Neuronal stem cell (in vitro differentiated cells): Measurements from ENCODE around the gene MTF1.

ENCODE experiments used
- DNase-seq: peaks from one replicate; pipeline ENCODE4 v3.0.0-alpha.2; 2013; ENCODE audit warnings: low spot score
- H2AFZ ChIP-seq: one replicate; pipeline ENCODE4 v1.6.1; 2013; ENCODE audit warnings: mild to moderate bottlenecking, low read length, inconsistent platforms
- H2AK5ac ChIP-seq: 2 replicates; pipeline ENCODE4 v1.6.1; 2013; ENCODE audit warnings: low read depth, mild to moderate bottlenecking, inconsistent platforms, low read length, moderate library complexity, mixed read lengths
- H2BK120ac ChIP-seq: 2 replicates; pipeline ENCODE4 v1.6.1; 2013; ENCODE audit warnings: low read depth, mild to moderate bottlenecking, inconsistent platforms, low read length, moderate library complexity, mixed read lengths
- H2BK12ac ChIP-seq: one replicate; pipeline ENCODE4 v1.6.1; 2013; ENCODE audit warnings: low read length, inconsistent platforms
- H2BK15ac ChIP-seq: 2 replicates; pipeline ENCODE4 v1.6.1; 2013; ENCODE audit warnings: mild to moderate bottlenecking, low read length, inconsistent platforms, mixed read lengths
- H2BK5ac ChIP-seq: one replicate; pipeline ENCODE4 v1.6.1; 2013; ENCODE audit warnings: inconsistent platforms, mild to moderate bottlenecking, low read length, moderate library complexity
- H3K14ac ChIP-seq: one replicate; pipeline ENCODE4 v1.6.1; 2013; ENCODE audit warnings: low read length, inconsistent platforms
- H3K18ac ChIP-seq: 2 replicates; pipeline ENCODE4 v1.6.1; 2013; ENCODE audit warnings: low read length, inconsistent platforms
- H3K23ac ChIP-seq: 2 replicates; pipeline ENCODE4 v1.6.1; 2013; ENCODE audit warnings: low read depth, mild to moderate bottlenecking, mixed read lengths, low read length, inconsistent platforms; ENCODE audit not compliant: poor library complexity
- H3K27ac ChIP-seq: replicated peaks from 3 replicates; pipeline ENCODE4 v1.5.1; 2013; ENCODE audit warnings: low read length, inconsistent platforms
- H3K27me3 ChIP-seq, 3 experiments: 2 replicates each; pipeline ENCODE4 v1.6.1; 2013; ENCODE audit warnings: low read length in 3 of 3, mild to moderate bottlenecking in 2 of 3, inconsistent platforms in 1 of 3, low read depth in 1 of 3, mixed read lengths in 1 of 3, moderate library complexity in 1 of 3; ENCODE audit not compliant: control insufficient read depth in 3 of 3, insufficient read depth in 3 of 3
- H3K36me3 ChIP-seq, 2 donors: replicated peaks in 1 of 2; 2 replicates each; pipeline ENCODE4 v1.6.1; 2013; ENCODE audit warnings: low read length in 2 of 2; ENCODE audit not compliant: control insufficient read depth in 2 of 2, insufficient read depth in 2 of 2
- H3K4ac ChIP-seq: 2 replicates; pipeline ENCODE4 v1.6.1; 2013; ENCODE audit warnings: inconsistent platforms, mild to moderate bottlenecking, low read length, moderate library complexity
- H3K4me1 ChIP-seq, 2 donors: 1 replicate in 1 of 2; 2 replicates in 1 of 2; pipeline ENCODE4 v1.6.1; 2013; ENCODE audit warnings: low read length in 2 of 2, low read depth in 1 of 2; ENCODE audit not compliant: control insufficient read depth in 2 of 2, insufficient read depth in 1 of 2
- H3K4me2 ChIP-seq: one replicate; pipeline ENCODE4 v1.6.1; 2013; ENCODE audit warnings: mild to moderate bottlenecking, low read length, inconsistent platforms; ENCODE audit not compliant: insufficient read depth, poor library complexity, severe bottlenecking
- H3K4me3 ChIP-seq, 2 donors: 2 replicates each; pipeline ENCODE4 v1.5.1; 2013; ENCODE audit warnings: low read length in 2 of 2, mild to moderate bottlenecking in 2 of 2, inconsistent platforms in 1 of 2, moderate library complexity in 1 of 2
- H3K79me1 ChIP-seq: one replicate; pipeline ENCODE4 v1.6.1; 2013; ENCODE audit warnings: low read depth, mild to moderate bottlenecking, inconsistent platforms, low read length, moderate library complexity
- H3K9ac ChIP-seq: one replicate; pipeline ENCODE4 v1.6.1; 2013; ENCODE audit warnings: mild to moderate bottlenecking, low read depth, low read length, inconsistent platforms; ENCODE audit not compliant: poor library complexity
- H3K9me3 ChIP-seq, 2 donors: replicated peaks in 1 of 2; 2 replicates each; pipeline versions ENCODE3 to v1.6.1; 2013; ENCODE audit warnings: low read length in 2 of 2, mild to moderate bottlenecking in 2 of 2, inconsistent platforms in 1 of 2, low read depth in 1 of 2, mixed read lengths in 1 of 2, moderate library complexity in 1 of 2; ENCODE audit not compliant: control insufficient read depth in 2 of 2, insufficient read depth in 1 of 2
- H4K8ac ChIP-seq: one replicate; pipeline ENCODE4 v1.6.1; 2013; ENCODE audit warnings: low read depth, mild to moderate bottlenecking, inconsistent platforms, low read length, moderate library complexity
- H4K91ac ChIP-seq: one replicate; pipeline ENCODE4 v1.6.1; 2013; ENCODE audit warnings: low read length, low read depth, mild to moderate bottlenecking, inconsistent platforms; ENCODE audit not compliant: poor library complexity
- WGBS, 2 donors: extraction: QIAGEN DNeasy Blood & Tissue Kit; methylation state at CpG; one replicate each; pipeline ENCODE4 v1.1.7; 2013; ENCODE audit warnings: missing lambda C conversion rate in 2 of 2, mixed read lengths in 1 of 2; ENCODE audit not compliant: insufficient read length in 2 of 2, insufficient replicate concordance in 1 of 2; ENCODE audit errors: extremely low coverage in 2 of 2; 5-methylcytosine and 5-hydroxymethylcytosine counted together

The MTF1 gene

GRCh38 chr1:37868466-37868865 is 9.1 kb upstream of the MTF1 start:
- H3K9ac ChIP-seq, result no peak overlapping the region
- no peak overlapping the region for H4K8ac ChIP-seq
- H3K23ac ChIP-seq, result no peak overlapping the region
- H4K91ac ChIP-seq, result no peak overlapping the region
- no peaks in the 10 kb centered on the region for H3K4me1 ChIP-seq
- H3K27ac ChIP-seq, result no peak overlapping the region
- H3K27me3 ChIP-seq, result no peaks in the 10 kb centered on the region
- H2BK5ac ChIP-seq, result no peak overlapping the region
- no CpG with 5 or more reads among the region's 2 CpGs for WGBS, 2 donors
- H2BK12ac ChIP-seq, result no peak overlapping the region
- H3K14ac ChIP-seq, result no peak overlapping the region
- H2AK5ac ChIP-seq, result no peak overlapping the region
- no peak overlapping the region for H2BK120ac ChIP-seq
- H3K4me3 ChIP-seq, result no peak overlapping the region
- peaks cover 17 to 75% of the 10 kb centered on the region in 2 donors for H3K36me3 ChIP-seq
- peaks cover 2% of the 10 kb centered on the region for H3K79me1 ChIP-seq
- H3K18ac ChIP-seq, result no peak overlapping the region
- no peak overlapping the region for H3K4ac ChIP-seq
- no peak overlapping the region for H2AFZ ChIP-seq
- H3K4me2 ChIP-seq, result no peak overlapping the region
- no peak for DNase-seq
- no peaks in the 10 kb centered on the region for H3K9me3 ChIP-seq
- no peak overlapping the region for H2BK15ac ChIP-seq

GRCh38 chr1:37867784-37868183 is 8.4 kb upstream of the MTF1 start:
- Histone ChIP-seq H3K4me2 (no peak overlapping the region), H3K79me1 (peaks cover 2% of the 10 kb centered on the region), H3K4ac (no peak overlapping the region), H3K18ac (no peak overlapping the region), H3K4me1 (no peaks in the 10 kb centered on the region), H3K9ac (no peak overlapping the region), H2AFZ (no peak overlapping the region), H3K23ac (no peak overlapping the region), H4K91ac (no peak overlapping the region), H3K27me3 (no peaks in the 10 kb centered on the region), H2BK120ac (no peak overlapping the region), H3K9me3 (no peaks in the 10 kb centered on the region), H3K14ac (no peak overlapping the region), H3K27ac (no peak overlapping the region), H2BK15ac (no peak overlapping the region), H2AK5ac (no peak overlapping the region), H4K8ac (no peak overlapping the region), H3K4me3 (no peak overlapping the region), H2BK5ac (no peak overlapping the region), H3K36me3 (peaks cover 15 to 68% of the 10 kb centered on the region in 2 donors), H2BK12ac (no peak overlapping the region)
- no peak for DNase-seq
- WGBS, 2 donors, result no CpG with 5 or more reads among the region's 6 CpGs

- Histone ChIP-seq H2BK12ac (no peak overlapping the region), H3K4me1 (no peaks in the 10 kb centered on the region), H2BK15ac (no peak overlapping the region), H3K79me1 (peaks cover 2% of the 10 kb centered on the region), H3K4me2 (no peak overlapping the region), H4K91ac (no peak overlapping the region), H3K14ac (no peak overlapping the region), H3K4ac (no peak overlapping the region), H3K27ac (no peak overlapping the region), H2BK120ac (no peak overlapping the region), H3K27me3 (no peaks in the 10 kb centered on the region), H3K9me3 (no peaks in the 10 kb centered on the region), H3K18ac (no peak overlapping the region), H3K4me3 (no peak overlapping the region), H2AFZ (no peak overlapping the region), H2AK5ac (no peak overlapping the region), H3K23ac (no peak overlapping the region), H3K36me3 (peaks cover 14 to 64% of the 10 kb centered on the region in 2 donors), H3K9ac (no peak overlapping the region), H4K8ac (no peak overlapping the region), H2BK5ac (no peak overlapping the region)
- no CpG with 5 or more reads among the region's 1 CpG for WGBS, 2 donors
- DNase-seq, result no peak
These were observed 7.1 kb upstream of the MTF1 start for GRCh38 chr1:37866491-37866890.

GRCh38 chr1:37865348-37866120 is 6.1 kb upstream of the MTF1 start:
- Histone ChIP-seq H2AK5ac (no peak overlapping the region), H3K9ac (no peak overlapping the region), H3K27me3 (no peaks in the 10 kb centered on the region), H4K91ac (no peak overlapping the region), H2BK120ac (no peak overlapping the region), H3K14ac (no peak overlapping the region), H4K8ac (no peak overlapping the region), H3K27ac (no peak overlapping the region), H3K4me3 (no peak overlapping the region), H3K18ac (no peak overlapping the region), H2AFZ (no peak overlapping the region), H2BK5ac (no peak overlapping the region), H3K23ac (no peak overlapping the region), H3K9me3 (no peaks in the 10 kb centered on the region), H3K4ac (no peak overlapping the region), H3K36me3 (peaks cover 17 to 64% of the 10 kb centered on the region in 2 donors), H3K4me2 (no peak overlapping the region), H2BK12ac (no peak overlapping the region), H2BK15ac (no peak overlapping the region), H3K4me1 (no peaks in the 10 kb centered on the region), H3K79me1 (no peaks in the 10 kb centered on the region)
- no CpG with 5 or more reads among the region's 6 CpGs for WGBS, 2 donors
- DNase-seq, result no peak
